Progenitor cell of endocrine pancreas (in vitro differentiated cells): ENCODE results near the gene PTPRT. TPM values are rescaled to one million over a fixed set of nuclear protein-coding genes. Genes with fewer than 3 reads are reported as not detected.

Experiments
- DNase-seq: peaks from one replicate; pipeline ENCODE4 v3.0.0; 2021; ENCODE audit warnings: low spot score; ENCODE audit not compliant: unreplicated experiment
- H3K27ac Mint-ChIP-seq: 2 replicates; pipeline ENCODE4 v1.8.0; 2021; ENCODE audit warnings: mild to moderate bottlenecking, moderate library complexity, mixed read lengths
- H3K27me3 Mint-ChIP-seq: 2 replicates; pipeline ENCODE4 v1.8.0; 2021; ENCODE audit warnings: mixed read lengths
- H3K36me3 Mint-ChIP-seq: 2 replicates; pipeline ENCODE4 v1.8.0; 2022; ENCODE audit warnings: mixed read lengths; ENCODE audit not compliant: insufficient read depth
- H3K4me1 Mint-ChIP-seq: 2 replicates; pipeline ENCODE4 v1.8.0; 2021; ENCODE audit warnings: low read depth, mixed read lengths
- H3K4me3 Mint-ChIP-seq: 2 replicates; pipeline ENCODE4 v1.8.0; 2021; ENCODE audit warnings: low read depth, mild to moderate bottlenecking, moderate library complexity, mixed read lengths
- H3K9me3 Mint-ChIP-seq: 2 replicates; pipeline ENCODE4 v1.8.0; 2021; ENCODE audit warnings: low read depth, mixed read lengths
- CTCF ChIP-seq: fragments of 200-600 bp; sonication (generic); IDR thresholded peaks from one replicate; pipeline ENCODE4 v1.5.0; 2021; ENCODE audit warnings: antibody characterized with exemption, mild to moderate bottlenecking; ENCODE audit not compliant: unreplicated experiment
- total RNA-seq: library from RNA; stranded (reverse); gene quantifications from 2 replicates; pipeline ENCODE4 v1.2.1, GENCODE V29; 2021

The PTPRT gene
- total RNA-seq, 1 donor from 2014 or later = 65.9 TPM

DNA sequence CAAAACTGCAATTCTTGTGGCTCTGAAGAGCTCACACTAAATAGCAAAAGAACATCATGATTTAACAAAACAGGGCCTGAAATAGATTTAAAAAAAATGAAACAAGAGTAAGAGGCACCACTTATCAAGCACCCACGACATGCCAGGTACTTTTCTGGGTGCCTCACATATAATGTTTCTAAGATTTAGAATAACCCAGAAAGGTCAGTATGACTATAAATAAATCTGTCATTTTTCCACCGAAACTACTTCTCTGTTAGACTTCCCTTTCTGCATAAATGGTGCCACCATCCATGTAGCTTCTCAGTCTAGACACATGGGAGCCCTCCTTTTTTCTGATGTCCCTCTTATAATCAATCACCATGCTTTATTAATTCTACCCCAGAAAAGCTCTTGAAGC is 919.2 kb downstream of the PTPRT start:
- H3K36me3 Mint-ChIP-seq = no peaks in the 10 kb centered on the region
- no peak for TF ChIP-seq CTCF
- no peak for DNase-seq
- H3K27ac Mint-ChIP-seq = no peak overlapping the region
- H3K4me1 Mint-ChIP-seq = no peaks in the 10 kb centered on the region
- no peaks in the 10 kb centered on the region for H3K9me3 Mint-ChIP-seq
- peaks cover 8% of the 10 kb centered on the region for H3K27me3 Mint-ChIP-seq
- no peak overlapping the region for H3K4me3 Mint-ChIP-seq

DNA sequence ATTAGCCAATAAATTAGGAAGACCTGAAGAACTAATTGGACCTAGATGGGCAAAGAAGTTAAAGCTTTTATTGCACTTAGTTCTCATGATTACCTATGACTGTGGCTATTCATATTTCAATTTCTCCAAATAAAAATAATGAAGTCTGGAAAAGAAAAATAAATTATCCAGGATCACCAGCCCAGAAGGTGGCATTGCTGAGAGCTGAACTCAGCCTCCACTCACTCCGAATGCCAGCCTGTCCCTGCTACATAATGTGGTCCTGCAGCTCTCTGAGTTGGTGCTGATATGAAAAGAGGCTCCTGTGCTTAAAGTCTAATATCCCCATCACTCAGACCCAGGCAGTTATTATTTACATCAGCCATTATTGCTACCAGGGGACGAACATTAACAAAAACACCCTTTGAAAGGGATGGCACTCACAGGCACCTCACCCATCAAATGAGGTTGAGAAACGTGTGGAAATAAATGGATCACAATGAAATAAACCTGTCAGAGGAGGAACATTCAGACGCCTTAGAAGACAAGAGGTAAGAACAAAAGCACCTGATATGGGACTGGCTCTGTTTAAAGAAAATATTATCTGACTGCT is 921.8 kb downstream of the PTPRT start:
- H3K4me1 Mint-ChIP-seq = no peaks in the 10 kb centered on the region
- no peak overlapping the region for H3K27ac Mint-ChIP-seq
- H3K9me3 Mint-ChIP-seq = no peaks in the 10 kb centered on the region
- no peak for TF ChIP-seq CTCF
- no peak overlapping the region for H3K4me3 Mint-ChIP-seq
- DNase-seq = no peak
- H3K36me3 Mint-ChIP-seq = no peaks in the 10 kb centered on the region
- peaks cover 9% of the 10 kb centered on the region for H3K27me3 Mint-ChIP-seq

- no peak overlapping the region for H3K27ac Mint-ChIP-seq
- DNase-seq = no peak
- H3K4me1 Mint-ChIP-seq = no peaks in the 10 kb centered on the region
- H3K27me3 Mint-ChIP-seq = peaks cover 6% of the 10 kb centered on the region
- H3K4me3 Mint-ChIP-seq = no peak overlapping the region
- no peaks in the 10 kb centered on the region for H3K36me3 Mint-ChIP-seq
- H3K9me3 Mint-ChIP-seq = no peaks in the 10 kb centered on the region
- no peak for TF ChIP-seq CTCF
Measured at GRCh38 chr20:42261766-42262270, 927.9 kb downstream of the PTPRT start.

DNA sequence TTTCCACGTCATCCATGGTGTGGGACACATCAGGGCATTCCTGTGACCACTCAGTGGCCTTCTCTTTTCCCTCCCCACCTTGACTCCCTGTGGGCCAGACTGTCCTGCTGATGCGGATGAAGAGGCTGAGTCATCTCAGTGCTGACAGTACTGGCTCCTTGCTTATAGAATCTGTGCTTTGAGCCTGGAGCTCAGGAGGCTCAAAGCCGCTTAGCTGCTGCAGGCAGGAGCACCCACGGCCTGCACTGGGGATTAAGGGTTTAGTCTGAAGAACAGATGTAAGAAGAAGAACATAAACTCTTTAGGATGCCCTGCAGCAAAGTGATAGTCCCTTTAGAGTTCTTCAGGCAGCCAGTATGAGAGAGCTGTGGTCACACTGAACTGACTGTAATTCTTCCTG is 929.5 kb downstream of the PTPRT start:
- no peaks in the 10 kb centered on the region for H3K36me3 Mint-ChIP-seq
- H3K27ac Mint-ChIP-seq = no peak overlapping the region
- no peak for DNase-seq
- H3K4me3 Mint-ChIP-seq = no peak overlapping the region
- peaks cover 3% of the 10 kb centered on the region for H3K27me3 Mint-ChIP-seq
- no peaks in the 10 kb centered on the region for H3K9me3 Mint-ChIP-seq
- TF ChIP-seq CTCF = no peak
- no peaks in the 10 kb centered on the region for H3K4me1 Mint-ChIP-seq

DNA sequence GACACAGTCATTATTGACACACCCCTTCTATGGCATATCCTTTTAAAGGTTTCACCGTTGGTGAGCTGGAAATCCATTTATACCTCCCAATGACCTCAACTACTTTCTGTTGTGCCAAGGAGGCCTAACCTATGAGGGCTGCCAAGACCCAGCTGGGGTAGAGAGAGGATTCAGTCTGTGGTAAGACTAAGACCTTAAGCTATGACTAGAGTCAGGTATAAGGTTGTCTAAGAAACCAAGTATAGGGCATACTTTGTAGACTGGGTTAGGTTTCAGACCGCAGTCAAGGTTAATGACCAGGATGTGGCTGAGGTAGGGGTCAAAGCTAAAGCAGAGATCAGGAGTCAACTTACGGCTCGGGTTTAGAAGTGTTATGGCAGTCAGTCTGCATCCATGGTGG is 930.3 kb downstream of the PTPRT start:
- no peaks in the 10 kb centered on the region for H3K4me1 Mint-ChIP-seq
- peaks cover 3% of the 10 kb centered on the region for H3K27me3 Mint-ChIP-seq
- no peak overlapping the region for H3K27ac Mint-ChIP-seq
- H3K9me3 Mint-ChIP-seq = no peaks in the 10 kb centered on the region
- no peak overlapping the region for H3K4me3 Mint-ChIP-seq
- no peak for DNase-seq
- TF ChIP-seq CTCF = no peak
- no peaks in the 10 kb centered on the region for H3K36me3 Mint-ChIP-seq
